ENCODE data around the gene SMPD3.

DNA sequence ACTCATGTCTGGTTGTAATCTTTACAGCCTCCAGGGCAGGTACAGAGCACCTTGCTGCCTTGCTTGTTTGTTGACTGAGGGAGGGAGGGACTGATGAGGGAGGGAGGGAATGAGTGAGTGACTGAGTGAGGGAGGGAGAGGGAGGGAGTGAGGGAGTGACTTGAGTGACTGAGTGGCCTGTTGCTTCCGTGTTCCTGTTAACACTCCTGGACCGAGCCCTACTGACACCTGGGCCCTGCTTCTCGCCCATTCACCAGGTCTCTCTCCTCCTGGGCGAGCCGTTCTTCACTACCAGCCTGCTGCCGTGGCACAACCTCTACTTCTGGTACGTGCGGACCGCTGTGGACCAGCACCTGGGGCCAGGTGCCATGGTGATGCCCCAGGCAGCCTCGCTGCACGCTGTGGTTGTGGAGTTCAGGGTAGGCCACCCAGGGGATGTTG, 96.3 kb downstream of the SMPD3 start:
- TF ChIP-seq, protein P1, sequence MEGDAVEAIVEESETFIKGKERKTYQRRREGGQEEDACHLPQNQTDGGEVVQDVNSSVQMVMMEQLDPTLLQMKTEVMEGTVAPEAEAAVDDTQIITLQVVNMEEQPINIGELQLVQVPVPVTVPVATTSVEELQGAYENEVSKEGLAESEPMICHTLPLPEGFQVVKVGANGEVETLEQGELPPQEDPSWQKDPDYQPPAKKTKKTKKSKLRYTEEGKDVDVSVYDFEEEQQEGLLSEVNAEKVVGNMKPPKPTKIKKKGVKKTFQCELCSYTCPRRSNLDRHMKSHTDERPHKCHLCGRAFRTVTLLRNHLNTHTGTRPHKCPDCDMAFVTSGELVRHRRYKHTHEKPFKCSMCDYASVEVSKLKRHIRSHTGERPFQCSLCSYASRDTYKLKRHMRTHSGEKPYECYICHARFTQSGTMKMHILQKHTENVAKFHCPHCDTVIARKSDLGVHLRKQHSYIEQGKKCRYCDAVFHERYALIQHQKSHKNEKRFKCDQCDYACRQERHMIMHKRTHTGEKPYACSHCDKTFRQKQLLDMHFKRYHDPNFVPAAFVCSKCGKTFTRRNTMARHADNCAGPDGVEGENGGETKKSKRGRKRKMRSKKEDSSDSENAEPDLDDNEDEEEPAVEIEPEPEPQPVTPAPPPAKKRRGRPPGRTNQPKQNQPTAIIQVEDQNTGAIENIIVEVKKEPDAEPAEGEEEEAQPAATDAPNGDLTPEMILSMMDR (conservative IDR thresholded peaks at IDR 0.05; ENCODE audit: low read depth, low read length): no peak
- TF ChIP-seq EZH2 (IDR thresholded peaks at IDR 0.05; ENCODE audit: borderline replicate concordance, low read depth, low read length, poor library complexity, severe bottlenecking): no peak
